GM21360 (cell line): ENCODE results near the gene CHRNA3.
"Not testable (repeated sequence)": the region's sequence is repeated elsewhere in the genome, so short reads cannot be mapped to it uniquely, and the experiment has no call there.

Experiments used
- ATAC-seq: cut with Tn5 transposase; IDR thresholded peaks from one replicate; pipeline ENCODE4 v1.9.1; 2021; ENCODE audit warnings: mild to moderate bottlenecking, moderate library complexity; ENCODE audit not compliant: unreplicated experiment

Gene CHRNA3

DNA sequence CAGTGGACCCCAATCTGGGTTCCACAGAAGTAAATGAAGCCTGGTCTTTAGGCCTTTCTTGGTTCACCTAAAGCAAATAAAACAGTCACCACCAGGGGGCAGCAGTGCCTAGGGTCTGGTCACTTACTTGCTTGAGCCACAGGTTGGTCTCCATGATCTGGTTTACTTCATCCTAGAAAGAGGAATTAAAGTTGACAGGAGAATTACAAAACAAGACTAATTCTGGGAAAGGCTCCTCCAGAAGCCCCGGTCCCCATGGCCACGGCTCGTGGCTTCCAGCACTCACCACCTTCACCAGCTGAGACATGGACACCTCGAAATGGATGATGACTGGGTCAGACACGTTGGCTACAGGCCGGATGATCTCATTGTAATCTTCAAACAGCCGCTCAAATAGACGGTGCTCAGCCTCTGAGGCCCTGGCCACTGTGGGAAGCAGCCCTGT, 2.3 kb downstream of the CHRNA3 start:
- ATAC-seq = no peak

DNA sequence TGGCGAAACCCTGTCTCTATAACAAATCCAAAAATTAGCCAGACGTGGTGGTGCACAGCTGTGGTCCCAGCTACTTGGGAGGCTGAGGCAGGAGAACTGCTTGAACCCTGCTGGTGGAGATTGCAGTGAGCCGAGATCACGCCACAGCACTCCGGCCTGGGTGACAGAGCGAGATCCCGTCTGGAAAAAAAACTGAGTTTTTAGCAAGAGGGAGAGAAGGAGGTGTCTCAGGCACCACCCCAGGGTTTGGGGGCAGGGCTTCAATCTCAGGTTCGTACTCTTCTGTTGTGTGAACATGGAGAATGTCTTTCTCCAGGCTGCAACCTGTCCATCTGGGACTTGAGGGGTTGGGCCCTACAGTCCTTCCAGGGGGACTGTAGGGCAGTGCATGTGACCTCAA, 2.7 kb downstream of the CHRNA3 start:
- no peak for ATAC-seq

DNA sequence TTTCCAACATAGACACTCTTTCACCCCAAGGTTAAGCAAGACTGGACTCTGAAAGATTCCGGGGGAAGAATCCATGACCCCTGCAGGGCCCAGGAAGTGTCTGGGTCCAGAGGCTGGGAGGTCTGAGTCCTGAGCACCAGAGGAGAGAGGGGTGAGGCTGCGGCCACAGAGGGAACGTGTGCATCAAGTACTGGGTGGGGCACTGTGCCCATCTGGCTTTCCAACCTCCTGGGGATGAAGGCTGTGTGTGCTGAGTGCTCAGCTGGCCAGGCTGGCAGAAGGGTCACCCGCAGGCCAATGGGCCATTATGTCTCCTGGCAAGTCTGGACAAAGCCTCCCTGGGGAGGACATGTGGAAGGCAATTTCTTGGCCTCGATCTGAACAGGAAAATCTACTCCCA, 3.3 kb downstream of the CHRNA3 start:
- no peak for ATAC-seq

DNA sequence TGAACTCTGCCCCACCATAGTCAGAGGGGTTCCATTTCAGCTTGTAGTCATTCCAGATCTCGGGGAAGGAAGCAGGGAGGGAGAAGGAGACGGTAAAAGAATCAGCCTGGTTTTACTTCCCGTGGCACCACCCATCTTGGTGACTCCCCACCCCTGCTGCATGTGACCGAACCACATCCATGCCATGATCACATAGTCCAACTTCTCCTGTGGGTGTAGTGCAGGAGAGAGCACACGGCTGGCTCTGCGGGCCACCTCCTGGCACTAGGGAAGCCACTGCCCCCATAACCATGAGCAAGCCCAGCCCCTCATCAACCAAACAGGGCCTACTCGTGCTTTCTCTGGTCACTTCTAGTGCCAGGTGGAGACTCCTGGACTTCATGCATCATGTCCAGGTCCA, 3.7 kb downstream of the CHRNA3 start:
- ATAC-seq = no peak

DNA sequence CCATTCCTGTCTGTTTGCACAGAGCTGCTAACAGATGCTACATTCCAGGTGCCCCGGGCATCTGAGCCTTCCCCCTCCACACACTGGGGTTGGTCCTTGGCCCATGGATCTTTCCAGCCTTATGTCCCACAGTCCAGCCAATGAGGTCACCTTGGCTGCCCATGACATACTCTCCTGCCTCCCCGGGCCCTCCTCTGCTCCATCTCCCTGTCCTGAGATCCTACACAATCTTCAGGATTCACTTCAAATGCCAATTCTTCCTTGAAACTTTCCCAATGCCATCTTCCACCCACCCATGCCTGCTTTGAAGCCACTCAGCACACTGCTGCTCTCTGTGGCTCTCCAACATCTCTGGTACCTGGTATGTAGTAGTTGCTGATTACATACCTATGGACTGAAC, 4.3 kb downstream of the CHRNA3 start:
- ATAC-seq = no peak

DNA sequence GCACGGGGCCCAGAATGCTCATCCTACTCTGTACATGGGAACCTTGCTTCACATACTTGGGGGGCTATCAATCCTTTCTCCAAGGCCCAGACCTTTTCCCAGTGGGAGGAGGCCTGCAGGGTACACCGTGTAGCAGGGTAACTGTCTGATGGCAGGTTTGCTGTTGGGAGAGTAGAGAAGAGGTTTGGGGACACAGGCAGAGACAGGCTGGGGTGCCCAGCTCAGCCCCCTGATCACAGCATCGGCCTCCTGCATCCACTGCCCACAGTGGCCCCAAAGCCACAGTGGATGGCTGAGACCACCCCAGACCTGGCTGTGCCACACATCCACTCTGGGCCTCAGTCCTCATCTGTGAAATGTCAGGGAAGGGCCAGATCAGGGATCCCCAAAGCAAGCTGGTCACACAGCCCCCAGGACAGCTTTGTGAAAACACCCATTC, 5.6 kb downstream of the CHRNA3 start:
- no peak for ATAC-seq

DNA sequence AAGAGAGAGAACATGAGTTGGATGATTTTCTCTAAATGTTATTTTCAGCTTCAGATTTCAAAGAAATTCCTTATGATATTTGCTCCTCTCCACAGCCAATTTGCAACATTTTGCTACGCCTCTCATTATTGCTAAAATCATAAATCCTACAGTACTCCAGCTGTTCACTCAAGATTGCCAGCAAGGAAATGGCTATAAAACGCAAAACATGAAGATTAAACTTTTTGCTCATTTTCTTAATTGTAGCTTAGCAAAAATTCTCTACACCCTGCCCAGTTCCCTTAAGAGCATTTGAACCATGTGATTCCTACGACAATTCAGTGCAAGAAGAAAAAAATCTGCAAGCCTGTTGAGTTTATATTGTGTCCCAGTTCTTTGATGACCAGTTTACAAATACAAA, 6.8 kb downstream of the CHRNA3 start:
- ATAC-seq = no peak

DNA sequence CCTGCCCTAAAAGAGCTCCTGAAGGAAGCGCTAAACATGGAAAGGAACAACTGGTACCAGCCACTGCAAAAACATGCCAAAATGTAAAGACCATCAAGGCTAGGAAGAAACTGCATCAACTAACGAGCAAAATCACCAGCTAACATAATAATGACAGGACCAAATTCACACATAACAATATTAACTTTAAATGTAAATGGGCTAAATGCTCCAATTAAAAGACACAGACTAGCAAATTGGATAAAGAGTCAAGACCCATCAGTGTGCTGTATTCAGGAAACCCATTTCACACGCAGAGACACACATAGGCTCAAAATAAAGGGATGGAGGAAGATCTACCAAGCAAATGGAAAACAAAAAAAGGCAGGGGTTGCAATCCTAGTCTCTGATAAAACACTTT, 11.2 kb downstream of the CHRNA3 start:
- ATAC-seq = not testable (repeated sequence)

DNA sequence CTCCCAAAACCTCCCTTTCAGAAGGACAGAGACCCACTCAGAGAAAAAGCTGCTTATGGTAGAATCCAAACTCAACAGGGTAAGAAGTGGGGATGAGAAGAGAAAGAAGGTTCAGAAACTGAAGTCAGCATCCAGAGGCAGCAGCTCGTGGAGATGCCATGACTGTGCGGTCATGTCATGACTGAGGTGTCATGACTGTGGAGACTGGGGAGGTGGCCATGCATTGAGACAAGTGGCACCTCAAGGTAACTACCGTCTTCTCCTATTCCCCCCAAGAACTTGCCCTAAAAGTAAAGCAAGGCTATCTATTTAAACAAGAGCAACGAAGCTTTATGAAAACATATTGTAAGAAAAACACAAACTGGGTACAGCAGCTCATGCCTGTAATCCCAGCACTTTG, 15.1 kb downstream of the CHRNA3 start:
- no peak for ATAC-seq

DNA sequence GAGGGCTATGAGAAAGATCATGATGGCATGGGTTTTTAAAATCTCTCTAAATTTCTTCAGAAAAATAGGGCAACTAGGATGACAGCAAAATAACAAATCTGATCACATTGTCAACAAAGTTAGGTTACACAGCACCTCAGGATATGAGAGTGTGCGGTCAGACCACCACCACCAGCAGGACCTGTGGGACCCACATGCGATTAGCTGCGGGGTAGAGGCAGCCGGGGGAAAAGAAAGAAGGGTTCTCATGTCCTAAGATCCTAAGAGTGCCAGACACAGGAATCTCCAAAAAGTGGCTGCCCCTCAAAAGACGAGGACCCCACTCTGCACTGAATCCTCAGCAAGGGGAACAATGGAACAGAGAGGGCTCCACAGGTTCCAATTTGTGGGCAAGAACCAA, 15.6 kb downstream of the CHRNA3 start:
- ATAC-seq = no peak

DNA sequence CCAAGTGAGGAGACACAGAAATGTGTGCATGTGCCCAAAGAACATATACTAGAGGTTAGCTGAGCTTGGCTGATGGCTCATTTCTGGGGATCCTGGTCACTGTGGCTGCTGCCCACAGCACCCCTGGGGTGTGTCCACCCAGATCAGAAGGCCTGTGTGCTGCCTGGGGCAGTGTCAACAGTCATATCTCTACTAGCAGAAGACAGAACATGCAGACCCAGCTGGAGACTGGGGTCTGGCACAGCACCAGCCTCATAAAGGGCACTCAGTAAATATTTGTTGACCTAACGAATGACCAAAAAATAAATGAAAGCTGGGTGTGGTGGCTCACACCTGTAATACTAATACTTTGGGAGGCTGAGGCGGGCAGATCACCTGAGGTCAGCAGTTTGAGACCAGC, 16.4 kb downstream of the CHRNA3 start:
- ATAC-seq = no peak

DNA sequence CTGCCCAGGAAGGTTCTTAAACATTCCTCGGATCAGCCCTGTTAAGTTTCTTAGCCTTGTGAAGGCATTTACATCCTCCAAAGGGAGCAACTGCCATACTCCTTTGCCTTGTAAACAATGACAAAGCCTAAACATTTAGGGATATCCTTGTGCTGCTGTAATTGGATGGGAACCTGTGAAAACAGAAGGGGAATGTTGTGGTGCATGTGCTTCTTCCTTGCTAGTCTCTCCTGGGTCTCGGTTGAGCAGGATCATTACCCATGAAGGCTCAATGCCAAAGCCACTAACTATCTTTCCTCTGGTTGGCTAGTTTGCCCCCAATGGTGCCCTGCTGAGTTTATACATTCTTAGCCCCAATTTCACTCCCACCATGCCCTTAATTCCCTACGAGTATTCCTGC, 17.3 kb downstream of the CHRNA3 start:
- no peak for ATAC-seq

DNA sequence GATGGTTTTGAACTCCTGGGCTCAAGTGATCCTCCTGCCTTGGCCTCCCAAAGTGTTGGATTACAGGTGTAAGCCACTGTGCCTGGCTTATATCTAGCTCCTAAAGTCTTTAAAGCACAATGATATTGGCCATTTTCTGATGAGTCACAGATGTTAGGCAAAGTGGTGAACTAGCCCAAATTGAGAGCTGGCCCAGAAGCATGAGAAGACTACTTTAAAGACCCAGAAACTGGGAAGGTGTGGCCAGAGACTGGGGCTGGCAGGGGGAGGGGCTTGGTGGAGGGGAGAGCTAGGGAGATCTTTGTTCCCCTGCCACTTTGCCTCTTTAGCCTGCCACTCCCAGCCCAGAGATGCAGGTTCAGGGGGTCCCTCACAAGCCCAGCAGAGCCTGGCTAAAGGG, 21.6 kb downstream of the CHRNA3 start:
- no peak for ATAC-seq

DNA sequence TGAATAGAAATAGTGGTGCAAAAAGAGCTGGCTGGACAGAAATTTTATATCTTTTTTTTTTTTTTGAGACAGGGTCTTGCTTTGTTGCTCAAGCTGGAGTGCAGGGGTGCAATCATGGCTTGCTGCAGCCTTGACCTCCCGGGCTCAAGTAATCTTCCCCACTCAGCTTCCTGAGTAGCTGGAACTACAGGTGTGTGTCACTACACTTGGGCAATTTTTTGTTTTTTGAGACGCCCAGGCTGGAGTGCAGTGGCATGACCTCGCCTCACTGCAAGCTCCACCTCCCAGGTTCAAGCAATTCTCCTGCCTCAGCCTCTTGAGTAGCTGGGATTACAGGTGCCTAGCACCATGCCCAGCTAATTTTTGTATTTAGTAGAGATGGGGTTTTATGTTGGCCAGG, 22.4 kb downstream of the CHRNA3 start:
- no peak for ATAC-seq

DNA sequence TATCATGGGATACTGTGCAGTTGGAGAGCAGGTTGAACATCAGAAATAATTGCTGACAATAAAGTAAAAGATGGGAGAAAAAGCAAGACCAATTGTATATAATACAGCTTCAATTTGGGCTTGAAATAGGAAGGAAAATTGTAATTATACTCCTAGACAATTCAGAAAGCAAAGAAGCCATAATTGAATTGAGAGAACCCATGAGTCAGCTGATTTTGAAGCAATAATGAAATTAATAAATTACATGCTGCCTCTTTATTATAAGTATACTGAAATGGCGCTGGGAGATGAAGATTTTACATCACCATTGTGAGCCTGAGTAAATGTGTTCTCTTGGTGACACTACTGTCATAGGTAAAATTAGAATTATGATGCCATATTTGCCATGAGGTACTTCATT, 23.2 kb downstream of the CHRNA3 start:
- ATAC-seq = no peak

DNA sequence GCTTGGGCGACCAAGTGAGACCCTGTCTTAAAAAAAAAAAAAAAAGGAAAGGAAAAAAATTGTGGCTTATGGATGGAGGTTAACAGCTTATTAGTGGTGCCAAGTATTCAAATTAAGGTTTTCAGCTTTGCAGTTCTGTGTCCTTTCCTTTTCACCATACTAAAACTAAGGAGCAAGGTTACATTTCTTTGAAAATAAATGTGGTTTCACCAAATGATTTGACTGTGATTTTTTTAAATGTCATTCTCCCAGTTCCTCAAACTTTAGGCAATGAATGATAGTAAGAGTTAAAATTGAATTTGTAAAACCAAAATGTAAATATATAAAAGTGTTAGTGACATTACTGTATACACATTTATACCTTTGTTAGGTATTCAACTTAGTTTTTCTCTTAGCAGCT, 45.9 kb downstream of the CHRNA3 start:
- no peak for ATAC-seq

DNA sequence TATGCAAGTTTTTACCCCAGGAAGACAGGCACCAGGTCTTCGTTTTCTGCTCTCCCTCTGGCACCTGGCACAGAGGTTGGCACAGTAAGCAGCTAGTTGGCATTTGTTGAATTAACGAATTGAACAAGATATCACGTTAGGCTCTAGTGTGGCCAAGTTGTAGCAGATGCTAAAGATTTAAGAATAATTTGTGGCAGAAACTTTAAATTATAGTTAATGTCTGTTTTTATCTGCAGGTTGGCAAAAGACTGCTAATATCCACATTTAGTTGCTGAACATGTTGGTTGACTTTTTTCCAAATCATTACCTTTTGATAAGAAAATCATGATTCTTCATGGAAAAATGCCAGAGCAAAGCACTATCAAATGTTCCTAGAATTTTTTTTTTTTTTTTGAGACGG, 47.4 kb downstream of the CHRNA3 start:
- no peak for ATAC-seq

DNA sequence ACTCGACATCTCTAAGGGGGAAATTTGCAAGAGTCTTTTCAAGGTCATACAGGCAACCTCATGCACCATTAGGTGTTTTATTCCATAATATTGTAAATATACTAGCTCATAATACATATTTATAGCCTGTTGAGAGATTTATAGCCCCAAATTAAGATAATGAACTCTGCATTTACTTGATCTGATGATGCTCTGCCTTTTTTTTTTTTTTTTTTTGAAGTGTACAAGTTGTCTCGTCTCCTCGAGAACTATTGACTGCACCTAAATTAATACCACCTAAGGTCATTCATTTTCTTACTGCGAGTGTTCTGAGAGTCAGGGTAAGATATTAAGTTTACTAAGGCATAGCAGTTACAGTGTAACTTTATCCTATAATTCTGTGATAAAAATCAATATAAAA, 49.4 kb downstream of the CHRNA3 start:
- ATAC-seq = no peak

DNA sequence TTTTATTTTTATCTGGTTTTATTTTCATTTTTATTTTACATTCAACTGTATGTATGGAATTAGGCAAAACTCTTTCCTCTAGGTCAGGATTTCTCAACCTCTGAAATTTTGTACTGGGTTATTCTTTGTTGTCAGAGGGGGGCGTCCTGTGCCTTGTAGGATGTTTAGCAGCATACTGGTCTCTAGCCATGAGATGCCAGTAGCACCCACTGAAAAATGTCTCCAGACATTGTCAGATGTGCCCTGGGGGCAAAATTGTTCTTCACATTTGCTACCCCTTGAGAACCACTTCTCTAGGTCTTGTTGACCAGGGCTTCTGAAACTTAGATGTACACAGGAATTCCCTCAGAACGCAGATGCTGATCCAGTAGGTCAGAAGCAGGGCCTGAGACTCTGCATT, 50.1 kb downstream of the CHRNA3 start:
- ATAC-seq = no peak

DNA sequence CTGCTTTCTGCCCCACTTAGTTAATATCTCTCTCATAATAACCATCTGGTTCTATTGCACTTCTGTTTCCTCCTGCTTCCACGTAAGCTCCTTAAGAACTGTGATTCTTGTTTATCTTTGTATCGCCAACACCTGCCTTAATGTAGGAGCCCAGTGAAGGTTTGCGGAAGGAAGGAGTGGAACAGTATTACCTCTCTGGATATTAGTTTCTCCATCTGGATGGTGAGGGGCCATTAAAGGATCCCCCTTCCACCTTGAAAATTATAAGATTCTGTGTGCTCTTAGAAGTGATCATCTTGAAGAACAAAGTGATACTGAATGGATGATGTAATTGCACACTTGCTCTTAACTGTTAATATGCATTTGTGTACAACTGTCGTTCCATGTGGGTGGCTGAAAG, 53.3 kb downstream of the CHRNA3 start:
- no peak for ATAC-seq

DNA sequence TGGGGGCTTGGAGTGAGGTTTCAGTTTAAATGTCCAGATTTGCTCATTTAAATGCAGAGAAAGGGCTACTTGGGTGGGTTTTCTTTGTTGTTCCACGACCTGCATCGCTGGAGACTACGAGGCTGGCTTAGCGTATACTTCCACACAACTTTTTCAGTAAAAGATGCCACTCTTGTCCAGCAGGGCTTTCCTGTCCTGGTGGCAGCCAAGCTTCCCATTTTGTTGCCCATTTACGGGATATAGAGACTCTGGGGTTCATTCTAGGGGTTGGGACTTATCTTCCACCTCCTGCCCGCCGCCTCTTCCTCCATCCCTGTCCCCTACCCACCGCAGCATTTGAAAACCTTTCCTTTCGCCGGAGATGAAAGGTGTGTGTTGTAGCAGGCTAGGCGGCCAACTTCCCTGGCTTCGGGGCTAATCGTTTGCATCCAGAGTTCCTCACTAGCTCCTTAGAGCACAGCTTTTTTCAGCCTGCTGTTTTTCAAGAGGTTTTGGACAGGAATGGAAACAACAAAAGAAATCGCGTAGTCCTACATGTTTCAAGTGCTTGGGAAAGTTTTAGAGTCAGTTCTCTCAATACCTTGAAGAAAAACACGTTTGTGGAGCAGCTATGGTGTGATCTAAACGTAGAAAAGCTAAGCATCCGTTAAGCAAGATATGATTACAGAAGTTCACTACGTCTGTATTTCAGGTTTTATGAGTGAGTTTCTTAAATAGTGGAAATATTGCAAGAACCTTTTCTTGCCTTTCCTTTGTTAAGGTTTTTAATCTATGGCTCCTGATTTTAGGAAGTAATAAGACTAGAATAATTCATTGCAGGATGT, 54.6 kb downstream of the CHRNA3 start:
- no peak for ATAC-seq

DNA sequence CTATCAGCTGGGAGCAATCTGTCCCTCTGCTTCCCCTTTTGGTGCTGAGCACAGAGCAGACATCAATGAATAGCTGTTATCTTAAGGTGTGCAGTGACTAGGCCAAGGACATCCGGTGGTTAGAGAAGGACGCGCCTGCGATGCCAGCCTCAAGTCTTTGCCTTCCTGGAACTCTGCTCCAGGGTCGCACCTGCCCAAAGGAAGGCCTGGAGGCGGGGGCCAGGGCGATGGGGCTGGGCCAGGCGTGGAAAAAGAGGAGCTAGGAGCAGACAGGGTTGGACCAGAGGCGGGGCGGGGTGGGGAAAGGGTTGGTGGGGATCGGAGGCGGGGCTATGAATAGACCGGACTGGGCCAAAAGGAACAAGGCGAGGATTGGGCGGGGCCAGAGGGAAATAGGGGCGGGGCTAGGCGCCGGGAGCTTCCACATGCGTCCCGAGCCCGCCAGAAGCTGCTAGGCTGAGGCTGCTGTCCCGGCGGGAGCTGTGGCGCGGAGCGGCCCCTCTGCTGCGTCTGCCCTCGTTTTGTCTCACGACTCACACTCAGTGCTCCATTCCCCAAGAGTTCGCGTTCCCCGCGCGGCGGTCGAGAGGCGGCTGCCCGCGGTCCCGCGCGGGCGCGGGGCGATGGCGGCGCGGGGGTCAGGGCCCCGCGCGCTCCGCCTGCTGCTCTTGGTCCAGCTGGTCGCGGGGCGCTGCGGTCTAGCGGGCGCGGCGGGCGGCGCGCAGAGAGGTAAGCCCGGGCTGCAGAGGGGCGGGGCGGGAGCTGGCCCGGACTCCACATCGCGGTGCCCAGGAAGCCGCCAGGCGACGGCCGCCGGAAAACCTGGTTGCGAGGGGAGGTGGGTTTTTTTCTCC, 55.5 kb downstream of the CHRNA3 start, which contains the start of gene CHRNA5:
CHRNA5 (plus strand) TSS at position 424 of the 854 bp plus-strand sequence; CDS start at position 624, 200 bp downstream.
- ATAC-seq = no peak
